Measurements from ENCODE around the gene ZNRF4.
"Not testable (repeated sequence)": the region's sequence is repeated elsewhere in the genome, so short reads cannot be mapped to it uniquely, and the experiment has no call there.

ZNRF4 gene

DNA sequence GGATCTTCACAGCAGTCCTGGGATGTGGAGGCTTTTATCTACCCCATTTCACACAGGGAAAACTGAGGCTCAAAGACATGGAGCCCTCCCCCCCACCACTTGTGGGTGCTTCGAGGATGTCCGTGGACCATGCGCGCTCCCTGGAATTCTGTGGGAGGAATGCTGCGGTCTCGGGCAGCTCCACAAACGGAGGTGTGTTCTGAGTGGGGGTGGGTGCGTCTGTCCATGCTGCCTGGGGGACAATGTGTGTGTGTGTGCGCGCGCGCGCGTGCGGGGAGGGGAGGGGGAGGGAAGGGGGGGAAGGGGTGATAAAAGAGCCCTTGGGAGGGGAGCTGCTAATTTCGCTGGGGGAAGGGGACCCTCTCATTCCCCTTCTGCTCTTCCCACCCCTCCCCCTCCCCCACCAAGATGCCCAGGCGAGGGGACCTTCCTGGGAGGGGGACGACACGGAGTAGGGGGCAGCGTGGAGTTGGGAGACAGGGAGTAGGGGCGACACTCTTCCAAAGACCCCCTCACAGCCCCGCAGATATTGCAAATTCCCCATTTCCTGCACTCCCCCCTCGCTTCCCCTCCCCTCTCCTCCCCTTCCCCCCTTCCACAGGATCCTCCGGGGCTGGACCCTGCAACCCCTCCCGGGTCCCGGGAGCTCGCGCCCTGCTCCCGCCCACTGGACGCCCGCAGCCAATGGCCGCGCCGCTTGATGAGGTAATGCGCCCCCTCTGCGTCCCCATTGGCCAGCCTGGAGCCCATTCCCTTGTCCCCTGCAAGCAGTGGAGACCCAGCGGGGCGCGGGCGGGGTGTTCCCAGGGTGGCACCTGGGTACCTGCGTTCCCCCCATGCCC is 18.9 kb upstream of the ZNRF4 start:
- no peaks in the 10 kb centered on the region for H3K36me3 ChIP-seq (ENCODE audit: insufficient read depth, low read length)
- H3K9me3 ChIP-seq (ENCODE audit: insufficient read depth, low read depth, low read length) = no peaks in the 10 kb centered on the region
- no peaks in the 10 kb centered on the region for H3K9me2 ChIP-seq (replicated peaks; ENCODE audit: low read depth, low read length)
- H3K4me1 ChIP-seq (ENCODE audit: insufficient read depth, low read length, poor library complexity, severe bottlenecking) = no peaks in the 10 kb centered on the region
- H2AFZ ChIP-seq (ENCODE audit: low read length) = no peak overlapping the region
- no peak overlapping the region for H3K9ac ChIP-seq (ENCODE audit: low read depth, low read length, poor library complexity, severe bottlenecking)
- no peaks in the 10 kb centered on the region for H3F3A ChIP-seq (ENCODE audit: low read depth)
- H3K4me2 ChIP-seq (ENCODE audit: low read depth, low read length, poor library complexity, severe bottlenecking) = no peak overlapping the region
- no peak overlapping the region for H3K4me3 ChIP-seq (ENCODE audit: low read length, poor library complexity, severe bottlenecking)
- no peaks in the 10 kb centered on the region for H3K27me3 ChIP-seq (ENCODE audit: insufficient read depth, low read length, poor library complexity, severe bottlenecking)
- no peaks in the 10 kb centered on the region for H4K20me1 ChIP-seq (ENCODE audit: insufficient read depth, low read length, poor library complexity, severe bottlenecking)
- H3K79me2 ChIP-seq (ENCODE audit: insufficient read depth, low read length) = no peaks in the 10 kb centered on the region
- TF ChIP-seq, protein P1, sequence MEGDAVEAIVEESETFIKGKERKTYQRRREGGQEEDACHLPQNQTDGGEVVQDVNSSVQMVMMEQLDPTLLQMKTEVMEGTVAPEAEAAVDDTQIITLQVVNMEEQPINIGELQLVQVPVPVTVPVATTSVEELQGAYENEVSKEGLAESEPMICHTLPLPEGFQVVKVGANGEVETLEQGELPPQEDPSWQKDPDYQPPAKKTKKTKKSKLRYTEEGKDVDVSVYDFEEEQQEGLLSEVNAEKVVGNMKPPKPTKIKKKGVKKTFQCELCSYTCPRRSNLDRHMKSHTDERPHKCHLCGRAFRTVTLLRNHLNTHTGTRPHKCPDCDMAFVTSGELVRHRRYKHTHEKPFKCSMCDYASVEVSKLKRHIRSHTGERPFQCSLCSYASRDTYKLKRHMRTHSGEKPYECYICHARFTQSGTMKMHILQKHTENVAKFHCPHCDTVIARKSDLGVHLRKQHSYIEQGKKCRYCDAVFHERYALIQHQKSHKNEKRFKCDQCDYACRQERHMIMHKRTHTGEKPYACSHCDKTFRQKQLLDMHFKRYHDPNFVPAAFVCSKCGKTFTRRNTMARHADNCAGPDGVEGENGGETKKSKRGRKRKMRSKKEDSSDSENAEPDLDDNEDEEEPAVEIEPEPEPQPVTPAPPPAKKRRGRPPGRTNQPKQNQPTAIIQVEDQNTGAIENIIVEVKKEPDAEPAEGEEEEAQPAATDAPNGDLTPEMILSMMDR (conservative IDR thresholded peaks at IDR 0.05; ENCODE audit: low read length) = no peak
- TF ChIP-seq EZH2phosphoT487 (IDR thresholded peaks at IDR 0.05; ENCODE audit: borderline replicate concordance) = no peak

DNA sequence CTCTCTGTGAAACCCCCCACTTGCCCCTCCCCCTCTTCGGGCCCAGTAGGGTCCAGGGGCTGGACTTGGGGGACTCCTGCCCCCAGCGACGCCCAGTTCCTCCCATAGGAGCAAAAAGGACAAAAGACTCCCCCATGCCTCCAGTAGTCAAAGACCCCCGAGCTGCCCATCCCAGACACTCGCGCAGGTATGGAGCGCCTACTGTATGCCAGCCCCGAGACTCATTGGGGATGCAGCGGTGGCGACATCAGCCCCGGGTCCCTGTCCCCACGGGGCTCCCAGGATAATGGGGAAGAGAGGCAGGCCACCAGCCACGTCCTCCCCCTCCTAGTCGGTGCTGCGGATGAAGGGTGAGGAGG is 18.3 kb upstream of the ZNRF4 start:
- Histone ChIP-seq H3K4me1 (ENCODE audit: insufficient read depth, low read length, poor library complexity, severe bottlenecking) (no peaks in the 10 kb centered on the region), H3K27me3 (ENCODE audit: insufficient read depth, low read length, poor library complexity, severe bottlenecking) (no peaks in the 10 kb centered on the region), H3K9me3 (ENCODE audit: insufficient read depth, low read depth, low read length) (no peaks in the 10 kb centered on the region), H3K4me2 (ENCODE audit: low read depth, low read length, poor library complexity, severe bottlenecking) (no peak overlapping the region), H4K20me1 (ENCODE audit: insufficient read depth, low read length, poor library complexity, severe bottlenecking) (no peaks in the 10 kb centered on the region), H3K9ac (ENCODE audit: low read depth, low read length, poor library complexity, severe bottlenecking) (no peak overlapping the region), H2AFZ (ENCODE audit: low read length) (no peak overlapping the region), H3K36me3 (ENCODE audit: insufficient read depth, low read length) (no peaks in the 10 kb centered on the region), H3K9me2 (replicated peaks; ENCODE audit: low read depth, low read length) (no peaks in the 10 kb centered on the region), H3K79me2 (ENCODE audit: insufficient read depth, low read length) (no peaks in the 10 kb centered on the region), H3K4me3 (ENCODE audit: low read length, poor library complexity, severe bottlenecking) (no peak overlapping the region), H3F3A (ENCODE audit: low read depth) (no peaks in the 10 kb centered on the region)
- TF ChIP-seq EZH2phosphoT487 (IDR thresholded peaks at IDR 0.05; ENCODE audit: borderline replicate concordance) = no peak
- TF ChIP-seq, protein P1 (conservative IDR thresholded peaks at IDR 0.05; ENCODE audit: low read length) = no peak

DNA sequence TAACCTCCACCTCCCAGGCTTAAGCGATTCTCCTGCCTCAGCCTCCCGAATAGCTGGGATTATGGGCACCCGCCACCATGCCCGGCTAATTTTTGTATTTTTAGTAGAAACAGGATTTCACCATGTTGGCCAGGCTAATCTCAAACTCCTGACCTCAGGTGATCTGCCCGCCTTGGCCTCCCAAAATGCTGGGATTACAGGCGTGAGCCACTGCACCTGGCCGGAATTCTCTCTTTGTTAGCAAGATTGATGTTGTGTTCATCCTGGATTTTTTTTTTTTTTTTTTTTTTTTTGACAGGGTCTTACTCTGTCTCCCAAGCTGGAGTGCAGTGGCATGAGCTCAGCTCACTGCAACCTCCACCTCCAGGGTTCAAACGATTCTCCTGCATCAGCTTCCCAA is 16.5 kb upstream of the ZNRF4 start:
- H3K4me2 ChIP-seq (ENCODE audit: low read depth, low read length, poor library complexity, severe bottlenecking); H3K79me2 ChIP-seq (ENCODE audit: insufficient read depth, low read length); H3K4me1 ChIP-seq (ENCODE audit: insufficient read depth, low read length, poor library complexity, severe bottlenecking); H3K9ac ChIP-seq (ENCODE audit: low read depth, low read length, poor library complexity, severe bottlenecking); H3K27me3 ChIP-seq (ENCODE audit: insufficient read depth, low read length, poor library complexity, severe bottlenecking); H4K20me1 ChIP-seq (ENCODE audit: insufficient read depth, low read length, poor library complexity, severe bottlenecking); H3K9me2 ChIP-seq (replicated peaks; ENCODE audit: low read depth, low read length); H3F3A ChIP-seq (ENCODE audit: low read depth); H3K9me3 ChIP-seq (ENCODE audit: insufficient read depth, low read depth, low read length); H3K36me3 ChIP-seq (ENCODE audit: insufficient read depth, low read length); H3K4me3 ChIP-seq (ENCODE audit: low read length, poor library complexity, severe bottlenecking); H2AFZ ChIP-seq (ENCODE audit: low read length): not testable (repeated sequence)

DNA sequence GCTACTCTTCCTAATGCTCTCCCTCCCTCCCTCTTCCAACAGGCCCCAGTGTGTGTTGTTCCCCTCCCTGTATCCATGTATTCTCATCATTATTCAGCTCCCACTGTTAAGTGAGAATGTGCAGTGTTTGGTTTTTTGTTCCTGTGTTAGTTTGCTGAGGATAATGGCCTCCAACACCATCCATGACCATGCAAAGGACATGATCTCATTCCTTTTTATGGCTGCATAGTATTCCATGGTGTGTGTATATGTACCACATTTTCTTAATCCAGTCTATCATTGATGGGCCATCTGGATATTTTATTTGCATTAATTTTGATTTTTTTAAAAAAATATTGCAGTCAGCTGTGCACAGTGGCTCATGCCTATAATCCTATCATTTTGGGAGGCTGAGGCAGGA is 15.8 kb upstream of the ZNRF4 start:
- Histone ChIP-seq H3K79me2 (ENCODE audit: insufficient read depth, low read length) (no peaks in the 10 kb centered on the region), H3K9ac (ENCODE audit: low read depth, low read length, poor library complexity, severe bottlenecking) (no peak overlapping the region), H3K9me3 (ENCODE audit: insufficient read depth, low read depth, low read length) (no peaks in the 10 kb centered on the region), H3K4me3 (ENCODE audit: low read length, poor library complexity, severe bottlenecking) (no peak overlapping the region), H3K4me2 (ENCODE audit: low read depth, low read length, poor library complexity, severe bottlenecking) (no peak overlapping the region), H2AFZ (ENCODE audit: low read length) (no peak overlapping the region), H3K36me3 (ENCODE audit: insufficient read depth, low read length) (no peaks in the 10 kb centered on the region), H3K9me2 (replicated peaks; ENCODE audit: low read depth, low read length) (no peaks in the 10 kb centered on the region), H4K20me1 (ENCODE audit: insufficient read depth, low read length, poor library complexity, severe bottlenecking) (no peaks in the 10 kb centered on the region), H3K27me3 (ENCODE audit: insufficient read depth, low read length, poor library complexity, severe bottlenecking) (no peaks in the 10 kb centered on the region), H3K4me1 (ENCODE audit: insufficient read depth, low read length, poor library complexity, severe bottlenecking) (no peaks in the 10 kb centered on the region), H3F3A (ENCODE audit: low read depth) (no peaks in the 10 kb centered on the region)
- TF ChIP-seq, protein P1 (conservative IDR thresholded peaks at IDR 0.05; ENCODE audit: low read length) = no peak
- TF ChIP-seq EZH2phosphoT487 (IDR thresholded peaks at IDR 0.05; ENCODE audit: borderline replicate concordance) = no peak
